ENCODE data around the gene WASF3. TPM values are rescaled to one million over a fixed set of nuclear protein-coding genes. Genes with fewer than 3 reads are reported as not detected.

Gene WASF3, protein sequence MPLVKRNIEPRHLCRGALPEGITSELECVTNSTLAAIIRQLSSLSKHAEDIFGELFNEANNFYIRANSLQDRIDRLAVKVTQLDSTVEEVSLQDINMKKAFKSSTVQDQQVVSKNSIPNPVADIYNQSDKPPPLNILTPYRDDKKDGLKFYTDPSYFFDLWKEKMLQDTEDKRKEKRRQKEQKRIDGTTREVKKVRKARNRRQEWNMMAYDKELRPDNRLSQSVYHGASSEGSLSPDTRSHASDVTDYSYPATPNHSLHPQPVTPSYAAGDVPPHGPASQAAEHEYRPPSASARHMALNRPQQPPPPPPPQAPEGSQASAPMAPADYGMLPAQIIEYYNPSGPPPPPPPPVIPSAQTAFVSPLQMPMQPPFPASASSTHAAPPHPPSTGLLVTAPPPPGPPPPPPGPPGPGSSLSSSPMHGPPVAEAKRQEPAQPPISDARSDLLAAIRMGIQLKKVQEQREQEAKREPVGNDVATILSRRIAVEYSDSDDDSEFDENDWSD
- 22.1 TPM for total RNA-seq

DNA sequence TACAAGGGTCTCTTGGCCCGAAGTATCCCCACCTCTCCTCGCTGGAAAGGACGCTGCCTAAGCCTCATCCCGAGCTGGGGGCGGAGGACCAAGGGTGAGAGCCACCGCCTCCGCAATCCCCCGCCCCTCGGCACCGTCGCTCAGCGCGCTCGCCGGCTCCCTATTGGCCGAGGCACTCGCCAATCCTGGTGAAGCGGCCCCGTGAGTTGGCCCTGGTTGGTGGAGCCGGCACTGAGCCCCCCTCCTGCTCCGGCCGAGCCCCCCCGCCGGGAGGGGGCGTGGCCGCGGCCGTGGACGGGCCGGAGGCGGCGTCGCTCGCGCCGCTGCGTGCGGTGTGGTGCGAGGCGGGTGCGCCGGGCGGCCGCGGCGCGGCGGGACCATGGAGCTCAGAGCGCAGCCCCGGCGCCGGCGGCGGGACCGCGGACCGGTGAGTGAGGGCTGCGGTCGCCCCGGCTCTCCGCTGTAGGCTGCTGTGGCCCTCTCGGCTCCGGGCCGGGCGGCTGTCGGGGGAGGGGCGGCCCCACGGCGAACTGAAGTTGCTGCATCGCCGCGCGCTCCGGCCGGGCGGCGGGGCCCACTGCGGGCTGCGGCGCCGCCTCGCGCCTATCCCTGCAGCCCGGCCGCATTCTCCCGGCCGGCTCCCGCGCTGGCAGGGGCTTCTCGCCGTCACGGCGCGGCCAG is at the start of gene WASF3:
TSS of gene WASF3 (plus strand) at position 291 of the 681 bp plus-strand sequence. CDS start 84,588 bp downstream, outside the sequence.
- peak; percentile 92 for DNase-seq

DNA sequence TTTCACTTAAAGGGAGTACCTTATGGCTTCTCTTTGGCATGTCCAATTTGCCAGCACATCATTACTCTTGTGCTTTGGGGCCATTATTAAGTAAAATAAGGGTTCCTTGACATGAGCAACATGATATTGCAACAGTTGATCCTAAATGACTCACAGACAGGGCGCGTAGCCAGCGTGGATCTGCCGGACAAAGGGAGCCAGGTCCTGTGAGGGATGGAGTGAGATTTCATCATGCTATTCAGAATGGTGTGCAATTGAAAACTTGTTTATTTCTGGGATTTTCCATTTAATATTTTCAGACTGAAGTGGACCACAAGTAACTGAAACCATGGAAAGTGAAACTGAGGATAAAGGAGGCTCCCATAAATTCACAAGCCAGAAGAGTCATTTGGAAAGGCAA is 48.6 kb upstream of the WASF3 start:
- no peak for DNase-seq

DNA sequence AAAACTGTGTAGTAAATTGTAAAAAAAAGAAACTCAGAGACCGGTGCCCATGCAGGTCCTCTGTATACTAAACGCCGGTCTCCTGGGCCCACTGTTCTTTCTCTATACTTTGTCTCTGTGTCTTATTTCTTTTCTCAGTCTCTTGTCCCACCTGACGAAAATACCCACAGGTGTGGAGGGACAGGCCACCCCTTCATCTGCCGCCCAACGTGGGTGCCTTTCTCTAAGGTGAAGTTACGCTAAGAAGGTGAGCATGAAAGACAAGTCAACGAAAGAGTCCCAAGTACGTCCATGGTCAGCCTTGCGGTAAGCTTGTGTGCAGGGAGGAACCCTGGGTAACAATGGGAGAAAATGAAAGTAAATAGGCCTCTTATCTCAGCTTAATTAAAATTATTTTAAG is 48.0 kb upstream of the WASF3 start:
- DNase-seq = no peak

DNA sequence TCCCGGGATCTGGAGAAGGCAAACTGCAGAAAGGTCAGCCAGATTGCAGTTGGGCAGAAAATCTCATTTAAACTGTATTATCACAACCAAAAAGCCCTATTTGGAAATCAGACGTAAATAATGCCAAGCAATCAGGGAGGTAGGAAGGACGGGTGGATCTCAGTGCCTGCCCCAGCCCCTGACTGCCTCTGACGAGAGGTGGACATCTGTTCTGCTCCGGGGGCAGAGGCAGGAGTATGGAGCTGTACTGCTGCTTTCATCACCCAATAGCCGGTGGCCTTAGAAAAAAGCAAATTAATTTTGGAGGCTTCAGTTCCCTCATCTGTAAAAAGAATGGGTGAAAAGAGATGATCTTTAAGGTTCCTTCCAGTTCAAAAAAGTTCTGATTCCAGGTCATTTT is 43.6 kb upstream of the WASF3 start:
- DNase-seq = no peak

DNA sequence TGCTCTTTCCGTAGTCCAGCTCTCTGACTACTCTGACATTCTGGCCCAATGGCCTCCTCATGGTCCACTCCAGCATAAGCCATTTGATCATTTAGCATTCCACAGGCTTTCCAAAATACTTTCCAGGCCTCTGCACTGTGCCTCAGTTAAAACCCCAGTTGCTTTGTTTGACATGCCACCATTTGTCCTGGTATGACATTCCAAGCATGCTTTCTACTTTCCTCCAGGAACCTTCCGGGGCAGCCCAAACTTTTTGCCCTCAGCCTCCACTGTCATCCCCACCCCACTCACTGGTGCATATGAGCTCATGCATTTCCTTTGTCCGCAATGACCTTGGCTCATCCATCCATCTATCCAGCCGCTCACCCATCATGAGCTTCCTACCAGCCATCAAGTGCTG is 41.8 kb upstream of the WASF3 start:
- DNase-seq = no peak

DNA sequence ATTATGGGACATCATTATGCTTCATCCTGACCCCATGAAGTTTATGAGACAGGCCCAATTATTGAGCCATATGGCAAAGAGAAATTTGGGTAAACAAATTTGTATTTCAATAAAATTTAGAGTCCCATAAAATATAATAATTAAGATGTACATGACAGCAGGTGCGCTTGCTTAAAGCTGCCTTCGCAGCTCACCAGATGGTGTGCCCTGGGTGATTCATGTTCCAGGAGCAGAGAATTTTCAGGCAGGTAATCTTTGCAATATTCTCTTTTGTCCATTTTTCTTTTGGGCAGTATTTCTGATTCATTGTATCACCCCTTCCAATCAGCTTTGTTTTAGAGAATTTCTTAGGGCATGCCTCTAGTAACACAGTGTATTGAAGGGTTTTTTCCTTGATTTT is 39.5 kb upstream of the WASF3 start:
- no peak for DNase-seq

DNA sequence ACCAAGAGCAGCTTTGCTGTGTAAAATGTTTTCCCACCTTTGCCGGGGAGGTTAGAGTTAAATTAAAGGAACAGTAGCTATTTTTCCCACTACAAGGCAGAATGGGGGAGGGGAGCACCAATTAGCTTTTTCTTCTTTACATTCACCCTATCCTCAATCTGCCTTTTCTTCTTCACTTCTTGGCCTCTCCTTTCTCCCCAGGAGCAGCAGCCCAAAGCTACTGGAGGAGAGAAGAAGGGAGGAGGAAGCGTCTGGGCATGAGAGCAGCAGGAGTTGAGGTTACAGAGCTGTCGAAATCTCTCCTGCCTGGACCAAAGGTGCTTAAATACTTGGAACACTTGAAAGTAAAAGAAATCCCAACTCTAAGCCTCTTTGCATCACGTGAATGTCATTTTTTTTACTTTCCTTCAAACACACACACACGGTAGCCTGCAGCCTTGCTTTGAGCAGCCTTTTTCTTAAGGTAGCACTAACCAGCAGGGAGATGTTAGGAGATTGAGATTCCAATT is 39.0 kb upstream of the WASF3 start:
- no peak for DNase-seq

DNA sequence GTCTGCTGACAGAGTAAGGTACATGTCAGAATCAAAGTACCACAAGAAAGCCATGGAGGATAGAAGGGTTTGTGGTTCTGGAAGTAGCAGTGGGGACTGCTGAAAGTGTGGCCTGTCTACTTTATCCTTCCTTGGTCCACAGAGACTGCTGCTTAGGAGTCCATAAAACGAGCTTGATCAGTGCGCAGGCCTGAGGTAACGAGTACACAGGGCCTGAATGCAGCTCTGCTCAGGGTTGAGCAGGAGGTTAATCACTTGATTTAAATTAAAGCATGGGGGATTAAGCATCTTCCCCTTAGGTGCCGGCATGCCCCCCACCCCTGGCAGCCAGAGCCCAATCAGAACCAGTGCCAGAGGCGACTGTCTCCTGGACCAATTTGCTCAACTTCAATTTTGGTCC is 34.9 kb upstream of the WASF3 start:
- no peak for DNase-seq

DNA sequence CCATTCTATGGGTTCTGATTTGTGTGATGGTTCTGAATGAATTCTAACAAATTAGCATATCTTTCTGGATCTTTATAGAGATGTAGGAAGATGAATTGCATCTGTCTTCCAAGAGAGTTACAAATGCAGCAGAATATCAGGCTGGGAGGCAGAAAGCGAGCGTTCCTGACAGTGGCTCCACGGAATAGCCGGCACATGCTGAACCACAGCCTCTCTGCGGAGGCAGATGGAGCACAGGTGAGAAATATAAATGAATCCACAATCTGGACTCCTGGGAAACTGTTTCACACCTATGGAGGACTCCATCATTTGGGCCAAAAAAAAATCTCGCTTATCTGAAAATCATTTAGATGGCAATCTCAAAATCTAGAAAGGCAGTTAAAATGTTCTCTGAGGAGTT is 34.5 kb upstream of the WASF3 start:
- no peak for DNase-seq

DNA sequence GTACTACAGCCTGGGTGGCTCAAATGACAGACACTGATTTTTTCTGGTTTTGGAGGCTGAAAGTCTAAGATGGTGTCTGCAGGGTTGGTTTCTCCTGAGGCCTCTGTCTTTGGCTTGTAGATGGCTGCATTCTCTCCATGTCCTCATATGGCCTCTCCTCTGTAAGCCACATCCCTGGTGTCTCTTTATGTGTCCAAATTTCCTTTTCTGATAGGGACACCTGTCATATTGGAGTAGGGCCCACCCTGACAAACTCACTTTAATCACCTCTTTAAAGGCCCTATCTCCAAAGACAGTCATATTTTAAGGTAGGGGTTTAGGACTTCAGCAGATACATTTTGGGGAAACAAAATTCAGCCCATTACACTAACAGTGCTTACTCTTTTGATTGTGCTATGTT is 32.0 kb upstream of the WASF3 start:
- DNase-seq = no peak

DNA sequence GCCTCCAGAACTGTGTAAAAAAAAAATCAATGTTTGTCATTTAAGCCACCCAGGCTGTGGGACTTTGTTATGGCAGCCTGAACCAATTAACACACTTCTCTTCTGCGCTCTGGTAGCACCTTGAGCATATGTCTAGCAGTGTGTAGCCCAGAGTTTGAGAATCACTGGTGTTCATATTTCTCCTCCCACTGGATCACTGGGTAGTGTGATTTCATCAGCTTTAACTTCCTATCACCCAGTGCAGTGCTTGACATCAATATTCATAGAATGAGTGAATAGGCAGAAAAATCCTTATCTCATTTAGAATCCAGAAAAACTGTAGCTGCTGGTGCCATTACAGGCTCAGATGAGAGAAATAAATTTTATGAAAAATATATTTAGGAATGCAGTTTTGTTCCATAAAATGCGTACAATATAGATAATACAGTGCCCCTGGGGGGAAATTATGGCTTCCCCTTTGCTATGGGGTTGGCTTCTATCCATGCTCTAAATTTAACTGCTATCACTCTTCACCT is 30.7 kb upstream of the WASF3 start:
- DNase-seq = no peak

DNA sequence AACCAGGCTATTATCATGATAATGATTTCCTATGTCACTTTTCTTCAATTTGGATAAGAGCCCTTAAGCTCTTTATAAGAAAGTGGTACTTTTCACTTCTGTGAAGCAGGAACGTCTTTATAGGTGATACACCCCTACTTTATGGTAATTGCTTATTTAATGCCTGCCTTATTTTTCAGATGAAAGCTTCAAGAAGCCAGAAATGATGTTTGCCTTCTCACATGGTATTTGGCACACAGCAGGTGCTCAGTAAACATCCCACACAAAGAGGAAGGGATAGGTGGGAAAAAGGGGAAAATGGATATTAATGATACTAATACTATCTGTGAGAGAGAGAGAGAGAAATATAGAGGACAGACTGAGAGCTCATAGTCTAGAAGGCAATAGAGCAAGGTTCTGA is 29.0 kb upstream of the WASF3 start:
- DNase-seq = no peak

DNA sequence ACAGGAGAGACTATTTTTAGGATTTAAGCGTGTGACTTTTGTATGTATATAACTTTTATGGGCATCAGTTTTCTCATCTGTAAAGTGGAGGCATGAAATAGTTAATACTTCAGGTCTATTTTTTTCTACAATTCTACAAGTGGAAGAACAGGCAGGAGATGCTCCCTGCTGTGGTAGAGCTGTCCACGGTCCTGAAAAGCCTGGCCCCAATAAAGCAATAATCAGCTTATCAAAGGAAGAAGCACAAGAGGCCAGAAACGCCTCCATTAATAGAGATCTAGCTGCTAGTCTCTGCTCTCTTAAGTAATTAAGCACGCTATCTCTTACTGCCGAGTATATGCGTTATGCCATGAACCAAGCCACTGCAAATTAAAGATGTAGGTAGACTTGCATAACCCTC is 28.0 kb upstream of the WASF3 start:
- DNase-seq = no peak

DNA sequence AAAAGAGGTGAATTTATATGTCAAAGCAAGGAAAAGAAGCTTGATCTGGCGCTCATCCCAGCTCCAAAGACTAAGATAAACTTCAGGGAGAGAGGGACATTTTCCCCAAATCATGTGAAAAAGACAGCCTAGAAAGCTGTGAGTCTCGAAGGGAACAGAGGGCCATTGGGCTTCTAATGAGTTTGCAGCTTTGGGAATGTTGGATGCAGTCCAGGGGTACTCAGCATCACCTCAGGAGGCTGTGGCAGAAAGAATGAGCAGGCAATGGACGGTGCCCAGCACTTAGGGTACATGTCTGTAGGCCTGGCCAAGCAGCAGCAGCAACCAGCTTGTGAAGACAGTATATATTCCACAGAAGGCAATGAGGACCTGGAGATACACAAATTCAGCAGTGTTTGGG is 25.7 kb upstream of the WASF3 start:
- DNase-seq = no peak

DNA sequence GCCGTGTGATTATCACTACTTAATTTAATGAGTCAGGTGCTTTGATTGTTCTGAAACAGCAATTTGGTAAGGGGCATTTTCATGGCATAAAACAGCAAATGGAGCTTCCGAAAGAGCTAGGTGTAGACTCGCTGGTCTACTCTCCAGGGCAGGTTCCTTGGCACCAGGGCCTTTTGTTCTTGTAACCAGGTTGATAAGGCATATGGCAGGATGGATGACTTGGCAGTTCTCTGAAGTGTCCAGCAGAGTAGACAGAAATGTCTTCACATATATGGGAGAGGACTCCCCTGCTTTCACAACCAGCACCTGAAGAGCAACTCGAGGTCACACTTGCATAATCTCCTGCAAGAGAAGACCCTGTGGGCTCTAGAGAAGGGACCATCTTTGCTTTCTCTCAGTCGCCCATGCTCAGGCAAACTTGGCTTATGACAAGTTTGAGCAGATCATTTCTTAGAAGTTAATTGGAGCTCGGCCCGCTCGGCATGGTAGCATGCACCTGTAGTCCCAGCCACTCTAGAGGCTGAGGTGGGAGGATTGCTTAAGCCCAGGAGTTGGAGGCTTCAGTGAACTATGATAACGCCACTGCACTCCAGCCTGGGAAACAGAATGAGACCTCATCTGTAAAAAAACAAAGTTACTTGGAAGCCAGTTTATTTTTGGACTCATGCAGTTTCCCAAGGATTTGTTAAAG is 23.3 kb upstream of the WASF3 start:
- DNase-seq = no peak

DNA sequence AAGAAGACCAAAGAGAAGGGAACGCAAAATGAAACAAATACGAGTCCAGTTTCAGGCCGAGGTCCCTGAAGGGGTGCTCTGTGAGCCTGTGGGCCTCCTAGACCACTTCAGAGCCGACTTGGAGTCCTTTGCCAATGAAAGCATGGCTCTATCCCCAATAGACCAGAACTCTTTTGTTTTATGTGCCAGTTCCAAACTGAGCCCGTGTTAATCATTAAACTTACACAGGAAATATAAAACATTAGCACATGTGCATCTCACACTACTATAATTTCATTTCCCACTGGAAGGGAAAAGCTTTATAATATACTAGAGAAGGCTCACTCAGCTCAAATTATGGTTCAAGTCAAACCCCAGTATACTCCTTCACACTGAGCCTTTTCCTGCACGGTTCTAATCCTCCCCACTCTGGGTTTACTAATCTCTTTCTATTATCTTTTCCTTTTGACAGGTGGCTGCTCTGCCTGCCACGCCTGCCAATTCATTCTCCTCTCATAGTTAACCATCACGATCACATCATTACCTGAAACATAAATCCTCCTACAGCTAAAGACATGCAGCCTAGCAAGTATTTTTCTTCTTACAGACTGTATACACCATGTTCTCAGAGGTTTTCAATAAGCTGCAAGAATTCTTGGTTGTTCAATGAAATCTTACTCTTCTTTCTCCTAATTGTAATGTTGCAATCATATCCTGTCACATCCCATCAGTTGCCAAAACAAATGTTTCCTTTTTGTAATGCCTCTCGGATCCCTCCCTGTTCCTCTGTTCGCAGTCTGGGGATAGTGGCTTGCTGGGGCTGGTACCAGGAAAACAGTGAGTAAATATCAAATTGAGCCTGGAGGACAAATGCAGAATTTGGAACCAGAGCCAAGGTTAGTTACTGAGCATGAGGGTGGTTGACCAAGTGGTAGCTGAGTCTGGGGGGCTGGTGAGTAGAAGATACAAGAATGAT is 18.8 kb upstream of the WASF3 start:
- DNase-seq = no peak

DNA sequence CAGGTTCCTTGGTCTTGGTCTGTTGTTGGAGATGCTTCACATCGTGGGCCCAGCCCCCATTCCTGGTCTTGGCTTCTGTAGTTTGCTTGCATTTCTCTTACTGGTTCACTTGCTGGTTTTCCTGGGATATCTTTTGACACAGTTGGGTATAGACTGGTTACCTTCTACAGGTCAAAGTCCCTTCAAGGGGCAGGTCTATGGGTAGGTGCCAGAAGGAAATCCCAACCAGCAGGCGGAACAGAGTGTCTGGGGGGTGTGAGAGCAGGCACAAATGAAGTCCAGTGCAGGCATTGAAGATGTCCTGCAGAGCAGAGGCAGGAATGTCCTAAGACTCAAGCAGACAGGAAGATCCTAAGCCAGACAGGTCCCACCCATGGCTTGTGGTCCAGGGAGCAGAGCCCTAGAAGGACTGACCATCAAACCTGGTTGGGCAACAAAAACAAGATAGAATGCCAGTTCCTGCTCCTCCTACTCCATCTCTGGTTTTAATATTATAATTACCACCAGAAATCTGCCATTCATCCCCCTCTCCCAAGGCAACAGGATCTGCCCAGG is 17.7 kb upstream of the WASF3 start:
- DNase-seq = no peak

DNA sequence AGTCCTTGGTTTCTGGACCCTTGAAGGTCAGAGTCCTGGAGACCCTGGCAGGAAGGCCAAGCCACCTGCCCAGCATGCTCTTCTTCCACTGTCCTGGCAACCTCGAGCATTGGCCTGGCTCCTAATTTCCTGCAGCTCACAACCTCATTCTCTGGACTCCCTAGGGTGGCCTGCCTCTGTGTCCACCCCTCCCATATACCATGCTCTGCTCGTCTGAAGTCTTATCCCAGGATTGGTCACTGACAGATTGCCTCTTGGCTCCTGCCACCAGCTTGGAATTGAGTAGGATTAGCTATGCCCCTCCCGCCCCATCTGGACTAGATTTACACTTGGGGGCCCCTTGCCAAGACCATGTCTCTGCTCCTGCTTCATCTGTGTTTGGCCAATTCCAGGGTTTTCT is 17.1 kb upstream of the WASF3 start:
- no peak for DNase-seq

DNA sequence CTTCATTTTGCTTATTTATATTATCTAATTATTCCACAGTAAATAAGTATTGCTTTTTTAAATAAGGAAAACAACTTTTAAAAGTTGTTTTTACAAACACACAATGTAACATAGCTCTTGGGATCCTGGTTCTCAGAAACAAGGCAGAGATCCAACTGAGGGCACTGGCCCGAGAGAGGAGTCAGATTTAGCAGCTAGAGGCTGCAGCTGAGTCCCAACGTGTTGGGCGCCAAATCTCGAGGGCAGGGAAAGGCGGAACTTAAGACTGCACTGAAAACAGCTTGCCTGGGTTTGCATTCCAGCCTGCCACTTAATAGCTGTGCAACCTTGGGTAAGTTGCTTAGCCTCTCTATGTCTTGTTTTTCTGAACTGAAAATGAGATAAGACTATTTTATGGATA is 16.4 kb upstream of the WASF3 start:
- DNase-seq = no peak

DNA sequence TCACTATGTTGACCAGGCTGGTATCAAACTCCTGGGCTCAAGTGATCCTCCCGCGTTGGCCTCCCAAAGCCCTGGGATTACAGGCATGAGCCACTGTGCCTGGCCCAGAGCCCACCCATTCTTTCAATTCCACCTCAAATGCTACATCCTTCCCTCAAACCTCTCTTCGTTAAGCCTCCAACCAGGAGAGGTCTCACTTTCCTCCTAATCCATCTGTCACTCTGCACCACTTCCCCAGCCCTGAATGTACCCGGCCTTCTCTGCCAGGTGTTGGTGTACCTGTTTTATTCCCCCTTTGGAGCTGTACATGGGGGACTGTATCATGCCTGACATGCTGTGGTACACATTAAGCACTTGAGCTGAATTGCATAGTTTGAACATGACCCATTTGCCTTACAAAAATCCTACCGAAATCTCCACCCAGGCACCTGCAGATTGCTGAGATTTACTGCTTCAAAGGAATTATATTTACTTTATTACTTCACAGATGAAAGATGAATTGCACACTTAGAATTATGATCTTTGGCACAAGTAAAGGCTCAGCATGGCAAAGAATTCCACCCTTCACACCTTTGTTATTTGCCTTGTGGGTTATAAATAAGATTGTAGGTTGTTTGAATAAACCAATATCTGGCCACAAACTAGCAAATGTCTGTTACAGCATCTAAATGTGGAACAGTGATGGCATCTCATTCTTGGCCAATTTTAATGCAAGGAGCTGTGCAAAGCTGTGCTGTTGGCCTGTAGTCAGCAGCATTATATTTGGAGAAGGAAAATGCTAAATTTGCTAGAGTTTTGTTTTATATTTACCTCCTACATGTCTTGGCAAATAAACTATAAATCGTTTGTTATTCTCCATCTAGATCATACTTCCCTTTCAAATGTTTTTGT is 15.6 kb upstream of the WASF3 start:
- peak; percentile 4 for DNase-seq

All from occipital lobe (tissue), 2 donors.